GM12878 (cell line): ENCODE results near the gene BRD3. TPM values are rescaled to one million over a fixed set of nuclear protein-coding genes. Genes with fewer than 3 reads are reported as not detected.

Experiments
- ATAC-seq: fragments of 200-7000 bp; cut with Tn5 transposase; 3 replicates; pipeline ENCODE4 v1.9.1; 2020; ENCODE audit warnings: mild to moderate bottlenecking, moderate library complexity
- BruUV-seq: library from RNA; stranded (reverse); fragments of 400-500 nt; replicated peaks from 2 replicates; lab custom pipeline; 2021; lab: Mats Ljungman, UMichigan
- CTCF ChIA-PET: fragments of 300-600 bp; sonication (Branson Sonifier 250); formaldehyde crosslinking; extraction: SDS; loops from one replicate; lab custom pipeline; 2021; ENCODE audit warnings: inconsistent platforms; lab: Yijun Ruan, JAX
- POLR2A ChIA-PET: fragments of 350-600 bp; formaldehyde crosslinking; extraction: SDS; loops from one replicate; lab custom pipeline; 2021; ENCODE audit warnings: inconsistent platforms; lab: Charles Lee
- RAD21 ChIA-PET: fragments of 300-600 bp; sonication (Branson Sonifier 250); formaldehyde crosslinking; loops from one replicate; lab custom pipeline; 2023; ENCODE audit warnings: antibody characterized with exemption; ENCODE audit not compliant: unreplicated experiment; lab: Charles Lee
- SMC1A ChIA-PET: fragments of 300-600 bp; sonication (Branson Sonifier 250); formaldehyde crosslinking; loops from one replicate; lab custom pipeline; 2023; ENCODE audit not compliant: unreplicated experiment, uncharacterized antibody; lab: Charles Lee
- DNase-seq: peaks from one replicate; pipeline ENCODE4 v3.0.0-alpha.2; 2011; ENCODE audit warnings: low read depth, low spot score
- FAIRE-seq: peaks from 3 replicates; lab custom pipeline; 2011; peaks lifted over from hg19 to GRCh38; lab: Jason Lieb, UNC
- H2AFZ ChIP-seq: 2 replicates; pipeline ENCODE4 v1.6.0; 2011; ENCODE audit warnings: low read depth, low read length, control low read depth; ENCODE audit not compliant: control insufficient read depth
- H3K27ac ChIP-seq: 2 replicates; pipeline ENCODE4 v1.5.1; 2011; ENCODE audit warnings: control low read depth; ENCODE audit not compliant: control insufficient read depth, insufficient read depth
- H3K27me3 ChIP-seq, 2 experiments: replicated peaks in 1 of 2; 2 replicates each; pipeline versions ENCODE4 v1.6.0 to v1.6.1; 2011; ENCODE audit warnings: low read length in 1 of 2; ENCODE audit not compliant: control insufficient read depth in 2 of 2, insufficient read depth in 2 of 2
- H3K36me3 ChIP-seq, 2 experiments: 2 replicates each; pipeline ENCODE4 v1.5.1; 2011; ENCODE audit warnings: low read length in 1 of 2; ENCODE audit not compliant: control insufficient read depth in 2 of 2, insufficient read depth in 2 of 2
- H3K4me1 ChIP-seq: 2 replicates; pipeline ENCODE4 v1.6.1; 2011; ENCODE audit warnings: mild to moderate bottlenecking, low read length, moderate library complexity, mixed read lengths; ENCODE audit not compliant: control insufficient read depth, insufficient read depth
- H3K4me2 ChIP-seq: 2 replicates; pipeline ENCODE4 v1.6.0; 2011; ENCODE audit warnings: control low read depth; ENCODE audit not compliant: control insufficient read depth, insufficient read depth
- H3K4me3 ChIP-seq: fragments of 200-600 bp; sonication (generic); 2 replicates; pipeline ENCODE4 v1.5.1; 2016
- H3K79me2 ChIP-seq: 2 replicates; pipeline ENCODE4 v1.6.0; 2011; ENCODE audit warnings: low read length; ENCODE audit not compliant: control insufficient read depth, insufficient read depth
- H3K9ac ChIP-seq: 2 replicates; pipeline ENCODE4 v1.8.0; 2011; ENCODE audit warnings: low read length, control low read depth, mixed read lengths; ENCODE audit not compliant: control insufficient read depth, insufficient read depth
- H3K9me3 ChIP-seq: replicated peaks from 3 replicates; pipeline ENCODE4 v1.5.1; 2011; ENCODE audit warnings: mild to moderate bottlenecking, low read length; ENCODE audit not compliant: control insufficient read depth, insufficient read depth
- H4K20me1 ChIP-seq: 2 replicates; pipeline ENCODE4 v1.6.0; 2011; ENCODE audit not compliant: control insufficient read depth, insufficient read depth
- CHD1 ChIP-seq: IDR thresholded peaks from 2 replicates; pipeline ENCODE4 v1.6.1; 2012; ENCODE audit warnings: low read depth, low read length, improper control_type of control experiment
- CHD2 ChIP-seq: IDR thresholded peaks from 2 replicates; pipeline ENCODE4 v1.6.1; 2011; ENCODE audit warnings: low read depth, low read length, improper control_type of control experiment, borderline replicate concordance
- DPF2 ChIP-seq: fragments of 450-650 bp; IDR thresholded peaks from 2 replicates; pipeline ENCODE4 v1.6.1; 2017; ENCODE audit warnings: mild to moderate bottlenecking
- E2F4 ChIP-seq: IDR thresholded peaks from 2 replicates; pipeline ENCODE4 v1.6.1; 2012; ENCODE audit warnings: low read depth, low read length, improper control_type of control experiment
- ETV6 ChIP-seq, 2 experiments: fragments of 450-650 bp in 1 of 2; IDR thresholded peaks in 1 of 2; conservative IDR thresholded peaks in 1 of 2; 2 replicates each; pipeline ENCODE4 v1.6.1; 2014; ENCODE audit warnings: antibody characterized with exemption in 1 of 2, borderline replicate concordance in 1 of 2, low read depth in 1 of 2, mild to moderate bottlenecking in 1 of 2, moderate library complexity in 1 of 2
- GATAD2B ChIP-seq: fragments of 450-650 bp; conservative IDR thresholded peaks from 2 replicates; pipeline ENCODE4 v1.6.1; 2017; ENCODE audit warnings: low read depth, mild to moderate bottlenecking, moderate library complexity
- MTA2 ChIP-seq: fragments of 450-650 bp; IDR thresholded peaks from 2 replicates; pipeline ENCODE4 v1.6.1; 2016; ENCODE audit warnings: low read depth, mild to moderate bottlenecking, moderate library complexity
- NR2C2 ChIP-seq: IDR thresholded peaks from 2 replicates; pipeline ENCODE4 v1.6.1; 2011; ENCODE audit warnings: borderline replicate concordance, low read depth; ENCODE audit not compliant: control insufficient read depth, insufficient read length
- POU2F2 ChIP-seq: IDR thresholded peaks from 3 replicates; pipeline ENCODE4 v1.6.1; 2011; ENCODE audit warnings: low read depth, mild to moderate bottlenecking, low read length, borderline replicate concordance
- TAF1 ChIP-seq: IDR thresholded peaks from 2 replicates; pipeline ENCODE4 v1.6.1; 2011; ENCODE audit warnings: mild to moderate bottlenecking, low read depth, low read length, borderline replicate concordance
- USF2 ChIP-seq: IDR thresholded peaks from 2 replicates; pipeline ENCODE4 v1.6.1; 2011; ENCODE audit warnings: low read depth, low read length, improper control_type of control experiment, borderline replicate concordance
- YBX1 ChIP-seq: fragments of 450-650 bp; IDR thresholded peaks from 2 replicates; pipeline ENCODE4 v1.6.1; 2016; ENCODE audit warnings: antibody characterized with exemption
- WGBS: methylation state at CpG from one replicate; pipeline ENCODE4 v1.1.6; 2016; ENCODE audit warnings: low lambda C conversion rate; ENCODE audit not compliant: insufficient replicate concordance, insufficient coverage; ENCODE audit errors: missing lambda C conversion rate; 5-methylcytosine and 5-hydroxymethylcytosine counted together
- in situ Hi-C: fragments of 300-500 bp; cut with MboI; formaldehyde crosslinking; loops from 9 replicates; pipeline ENCODE4 v1.14.3; 2018; ENCODE audit warnings: mixed read lengths
- intact Hi-C: fragments of 100-400 bp; cut with micrococcal nuclease; formaldehyde crosslinking; loops from one replicate; pipeline ENCODE4 v1.14.2; 2022; ENCODE audit not compliant: unreplicated experiment
- polyA plus RNA-seq, 11 experiments: library from polyadenylated mRNA; depleted of rRNA in 4 of 11; unstranded in 6 of 11; stranded (reverse) in 5 of 11; fragments of >200 nt; fragmentation: Nextera tagmentation in 4 of 11; fragmentation: Illumina TruSeq in 1 of 11; extraction: Ambion mirVana in 4 of 11; extraction: Trizol in 1 of 11; gene quantifications; 1 replicate in 1 of 11; 2 replicates in 10 of 11; pipeline versions ENCODE4 v1.2.1 to v1.2.3, GENCODE V29; 2011 to 2016; ENCODE audit warnings: inconsistent platforms in 2 of 11, missing spikeins in 2 of 11, low read depth in 1 of 11
- total RNA-seq, 4 experiments: library from RNA; depleted of rRNA in 3 of 4; stranded (reverse); fragments of >200 nt in 3 of 4; fragmentation: Illumina TruSeq in 1 of 4; extraction: Trizol in 1 of 4; gene quantifications; 2 replicates each; pipeline versions ENCODE4 v1.2.1 to v1.2.3, GENCODE V29; 2013 to 2021
- TF ChIP-seq, protein P1 (sequence below): fragments of 450-650 bp; formaldehyde crosslinking; IDR thresholded peaks from 2 replicates; pipeline ENCODE4 v1.4.0; 2022; ENCODE audit warnings: mild to moderate bottlenecking, moderate library complexity

BRD3 gene
- total and polyA plus RNA-seq, 10 of the 15 experiments (the other 5 are each of a cell fraction or from before 2014, with no cell fraction given): 0.53 to 20.8 (median 4.8) TPM

DNA sequence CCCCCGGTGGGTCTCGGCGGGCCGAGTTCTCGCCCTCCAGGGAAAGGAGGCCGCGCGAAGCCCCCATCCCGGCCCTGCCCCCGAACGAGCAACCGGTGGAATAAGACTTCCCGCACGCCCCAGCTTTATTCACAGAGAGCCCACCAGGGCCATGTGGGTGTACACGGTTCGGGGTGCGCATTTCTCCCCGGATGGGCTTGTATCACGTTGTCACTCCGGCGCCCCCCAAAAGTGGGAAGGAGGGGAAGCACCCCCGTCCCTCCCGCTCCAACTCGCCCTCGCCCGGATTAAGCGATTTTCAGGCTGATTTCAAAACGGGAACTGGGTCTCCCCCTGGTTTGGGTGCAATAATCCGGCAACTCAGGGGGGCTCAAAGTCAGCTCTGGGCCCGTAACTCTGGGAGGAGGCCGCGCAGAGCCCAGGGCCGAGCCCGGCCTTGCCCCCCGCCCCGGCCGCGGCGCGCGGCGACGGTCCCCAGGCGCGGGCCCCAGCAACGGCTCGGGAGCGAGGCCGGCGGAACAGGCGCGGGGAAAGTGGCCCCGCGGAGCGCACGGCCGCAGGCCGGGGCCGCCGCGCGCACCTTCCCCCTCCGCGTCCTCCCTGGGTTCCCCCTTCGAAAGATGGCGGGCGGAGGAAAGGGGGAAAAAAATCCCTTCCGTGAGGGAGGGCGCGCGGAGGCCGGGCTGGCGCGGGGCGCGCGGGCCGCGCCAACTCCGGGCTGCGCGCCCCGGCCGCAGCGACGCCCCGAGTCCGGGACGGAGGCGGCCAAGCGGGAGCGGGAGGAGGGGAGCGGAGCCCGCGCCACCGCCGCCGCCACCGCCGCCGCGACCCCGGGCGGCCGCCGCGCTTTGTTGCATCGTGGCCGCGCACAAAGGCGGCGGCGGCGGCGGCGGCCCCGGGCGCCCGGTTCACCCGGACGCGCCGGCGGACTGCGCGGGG is 644 bp downstream of the BRD3 start (continued):
- TF ChIP-seq GATAD2B: 0 out of 2 replicates have a peak, but pooled peaks have one; percentile 40

- FAIRE-seq: peak; percentile 47
- RAD21 ChIA-PET: interaction anchor here (1.2 to 1.3 kb wide), 3 partner anchors 24 to 73 kb away, joined by 3 to 7 read pairs (median 4); partner anchors contain the start of gene BRD3OS
- H4K20me1 ChIP-seq: peaks cover 5% of the 10 kb centered on the region
Observed at GRCh38 chr9:134066526-134066912, 1.3 kb downstream of the BRD3 start.

More at GRCh38 chr9:134066526-134066912, 1.3 kb downstream of the BRD3 start:
- in situ Hi-C loops: no loop called here
- DNase-seq (no peak), ATAC-seq (peak; percentile 7; the same call in 1 of the 3 replicates)
- Histone ChIP-seq H3K4me2 (peak overlapping the region; percentile 83), H3K79me2 (peaks cover 32% of the 10 kb centered on the region), H3K27ac (peak overlapping the region; percentile 82), H2AFZ (0 out of 2 replicates have a peak overlapping the region, but pooled peaks have one; percentile 54), H3K9ac (peak overlapping the region; percentile 94), H3K9me3 (no peaks in the 10 kb centered on the region), H3K4me1 (peaks cover 3% of the 10 kb centered on the region; the same call in 1 of the 2 replicates), H3K27me3 (peaks cover 3% of the 10 kb centered on the region in 2 experiments; a peak in 2 of 4 replicates), H3K4me3 (peak overlapping the region; percentile 93), H3K36me3 (no peaks in the 10 kb centered on the region)
- SMC1A ChIA-PET: interaction anchor here (0.7 to 1.1 kb wide), 2 partner anchors 31 to 41 kb away, joined by 3 to 4 read pairs; partner anchors contain the start of gene BRD3OS
- TF ChIP-seq USF2 (no peak), CHD1 (no peak), DPF2 (no peak), NR2C2 (no peak), YBX1 (no peak), TAF1 (no peak), E2F4 (no peak), CHD2 (no peak), MTA2 (no peak), POU2F2 (no peak), ETV6 (conservative IDR thresholded peaks at IDR 0.05 in 1 of 2, IDR thresholded peaks at IDR 0.05 in 1 of 2; ENCODE audit: borderline replicate concordance in 1 of 2, low read depth in 1 of 2) (no peak)
- TF ChIP-seq, protein P1, sequence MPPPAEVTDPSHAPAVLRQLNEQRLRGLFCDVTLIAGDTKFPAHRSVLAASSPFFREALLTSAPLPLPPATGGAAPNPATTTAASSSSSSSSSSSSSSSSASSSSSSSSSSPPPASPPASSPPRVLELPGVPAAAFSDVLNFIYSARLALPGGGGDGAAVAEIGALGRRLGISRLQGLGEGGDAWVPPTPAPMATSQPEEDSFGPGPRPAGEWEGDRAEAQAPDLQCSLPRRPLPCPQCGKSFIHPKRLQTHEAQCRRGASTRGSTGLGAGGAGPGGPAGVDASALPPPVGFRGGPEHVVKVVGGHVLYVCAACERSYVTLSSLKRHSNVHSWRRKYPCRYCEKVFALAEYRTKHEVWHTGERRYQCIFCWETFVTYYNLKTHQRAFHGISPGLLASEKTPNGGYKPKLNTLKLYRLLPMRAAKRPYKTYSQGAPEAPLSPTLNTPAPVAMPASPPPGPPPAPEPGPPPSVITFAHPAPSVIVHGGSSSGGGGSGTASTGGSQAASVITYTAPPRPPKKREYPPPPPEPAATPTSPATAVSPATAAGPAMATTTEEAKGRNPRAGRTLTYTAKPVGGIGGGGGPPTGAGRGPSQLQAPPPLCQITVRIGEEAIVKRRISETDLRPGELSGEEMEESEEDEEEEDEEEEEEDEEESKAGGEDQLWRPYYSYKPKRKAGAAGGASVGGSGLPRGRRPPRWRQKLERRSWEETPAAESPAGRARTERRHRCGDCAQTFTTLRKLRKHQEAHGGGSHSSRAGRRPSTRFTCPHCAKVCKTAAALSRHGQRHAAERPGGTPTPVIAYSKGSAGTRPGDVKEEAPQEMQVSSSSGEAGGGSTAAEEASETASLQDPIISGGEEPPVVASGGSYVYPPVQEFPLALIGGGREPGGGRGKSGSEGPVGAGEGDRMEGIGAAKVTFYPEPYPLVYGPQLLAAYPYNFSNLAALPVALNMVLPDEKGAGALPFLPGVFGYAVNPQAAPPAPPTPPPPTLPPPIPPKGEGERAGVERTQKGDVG: no peak
- intact Hi-C loops: no loop called here
- POLR2A ChIA-PET: interaction anchor here (0.5 to 0.8 kb wide), 3 partner anchors 41 to 92 kb away, joined by 3 to 5 read pairs (median 3); partner anchors contain the start of gene WDR5
- BruUV-seq: no TSS peak
- CTCF ChIA-PET: interaction anchor here (0.7 to 1.5 kb wide), 3 partner anchors 10 to 344 kb away, joined by 5 to 8 read pairs (median 5); partner anchors contain the start of gene WDR5
- WGBS: 0% methylated on average over 9 of the region's 9 CpGs
